Measurements from ENCODE around the gene ABHD2. TPM values are rescaled to one million over a fixed set of nuclear protein-coding genes. Genes with fewer than 3 reads are reported as not detected.
A peak's percentile ranks its signal among the peaks of the same experiment; 100 is the strongest.

Gene ABHD2
- total and polyA plus RNA-seq, 11 donors, result 8.6 to 243 (median 116) TPM

DNA sequence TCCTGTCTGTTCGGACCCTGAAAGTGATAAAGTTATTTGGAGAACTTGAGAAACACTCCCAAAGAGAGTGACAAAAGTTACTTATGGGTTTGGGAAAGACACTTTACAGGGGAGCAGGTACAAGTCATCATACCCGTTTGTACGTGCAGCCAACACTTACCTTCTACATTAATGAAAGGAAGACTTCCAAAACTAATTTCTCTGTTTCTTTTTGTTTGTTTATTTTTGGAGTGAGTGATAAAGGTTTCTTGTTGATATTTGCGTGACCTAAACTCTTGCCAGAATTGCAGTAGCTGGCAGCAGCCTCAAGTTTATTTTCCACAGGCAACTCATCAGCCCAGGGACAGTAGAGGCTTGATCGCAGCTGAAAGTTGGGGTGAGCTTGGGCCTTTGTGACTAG is 8.4 kb downstream of the ABHD2 start:
- Histone ChIP-seq H3K4me3 (no peak overlapping the region), H3K36me3 (peaks cover 0 to 20% (median 3%) of the 10 kb centered on the region in 9 donors), H3K4me1 (peaks cover 17 to 98% (median 78%) of the 10 kb centered on the region in 12 donors), H3K9me3 (no peaks in the 10 kb centered on the region), H3K27ac (peak overlapping the region; percentile 12 to 97 (median 82)), H3K27me3 (no peaks in the 10 kb centered on the region)
- DNase-seq (peak in 1 of 5 donors; percentile 50), ATAC-seq (peak; percentile 46 to 54 (median 50))
- 25 to 47% (median 39%) methylated on average over 5 of the region's 5 CpGs for WGBS, 4 donors
- intact Hi-C loops (cut with DNase I), result no loop called here
- TF ChIP-seq POLR2A (IDR thresholded peaks at IDR 0.05), result no peak
- TF ChIP-seq, protein P1, sequence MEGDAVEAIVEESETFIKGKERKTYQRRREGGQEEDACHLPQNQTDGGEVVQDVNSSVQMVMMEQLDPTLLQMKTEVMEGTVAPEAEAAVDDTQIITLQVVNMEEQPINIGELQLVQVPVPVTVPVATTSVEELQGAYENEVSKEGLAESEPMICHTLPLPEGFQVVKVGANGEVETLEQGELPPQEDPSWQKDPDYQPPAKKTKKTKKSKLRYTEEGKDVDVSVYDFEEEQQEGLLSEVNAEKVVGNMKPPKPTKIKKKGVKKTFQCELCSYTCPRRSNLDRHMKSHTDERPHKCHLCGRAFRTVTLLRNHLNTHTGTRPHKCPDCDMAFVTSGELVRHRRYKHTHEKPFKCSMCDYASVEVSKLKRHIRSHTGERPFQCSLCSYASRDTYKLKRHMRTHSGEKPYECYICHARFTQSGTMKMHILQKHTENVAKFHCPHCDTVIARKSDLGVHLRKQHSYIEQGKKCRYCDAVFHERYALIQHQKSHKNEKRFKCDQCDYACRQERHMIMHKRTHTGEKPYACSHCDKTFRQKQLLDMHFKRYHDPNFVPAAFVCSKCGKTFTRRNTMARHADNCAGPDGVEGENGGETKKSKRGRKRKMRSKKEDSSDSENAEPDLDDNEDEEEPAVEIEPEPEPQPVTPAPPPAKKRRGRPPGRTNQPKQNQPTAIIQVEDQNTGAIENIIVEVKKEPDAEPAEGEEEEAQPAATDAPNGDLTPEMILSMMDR (IDR thresholded peaks at IDR 0.05), result no peak

DNA sequence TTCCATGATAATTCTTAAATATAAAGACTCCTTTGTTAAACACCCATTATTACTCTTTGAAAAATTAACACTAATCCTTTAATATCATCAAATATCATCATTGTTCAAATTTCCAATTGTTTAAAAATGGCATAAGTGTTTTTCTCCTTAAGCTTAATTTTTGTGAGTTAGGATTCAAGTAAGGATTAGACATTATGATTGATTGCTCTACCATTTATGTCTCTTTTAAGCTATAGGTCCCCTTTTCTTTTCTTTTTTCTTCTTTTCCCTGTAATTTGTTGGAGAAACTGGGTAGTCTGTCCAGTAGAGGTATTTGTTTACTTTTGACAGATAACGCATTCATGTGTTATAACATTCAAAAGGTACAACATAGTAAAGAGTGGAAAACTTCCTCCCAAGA is 9.1 kb downstream of the ABHD2 start:
- intact Hi-C loops (cut with DNase I), result no loop called here
- ATAC-seq, result no peak
- Histone ChIP-seq H3K27me3 (no peaks in the 10 kb centered on the region), H3K4me1 (peaks cover 18 to 98% (median 78%) of the 10 kb centered on the region in 12 donors), H3K27ac (peak overlapping the region in 11 of 12 donors; percentile 54 to 97 (median 90)), H3K36me3 (peaks cover 0 to 20% (median 3%) of the 10 kb centered on the region in 9 donors), H3K9me3 (no peaks in the 10 kb centered on the region), H3K4me3 (no peak overlapping the region)
- 90 to 98% (median 94%) methylated on average over 1 of the region's 1 CpG for WGBS, 4 donors
- TF ChIP-seq POLR2A (IDR thresholded peaks at IDR 0.05), result no peak
- TF ChIP-seq, protein P1 (IDR thresholded peaks at IDR 0.05), result no peak
- DNase-seq, result no peak

DNA sequence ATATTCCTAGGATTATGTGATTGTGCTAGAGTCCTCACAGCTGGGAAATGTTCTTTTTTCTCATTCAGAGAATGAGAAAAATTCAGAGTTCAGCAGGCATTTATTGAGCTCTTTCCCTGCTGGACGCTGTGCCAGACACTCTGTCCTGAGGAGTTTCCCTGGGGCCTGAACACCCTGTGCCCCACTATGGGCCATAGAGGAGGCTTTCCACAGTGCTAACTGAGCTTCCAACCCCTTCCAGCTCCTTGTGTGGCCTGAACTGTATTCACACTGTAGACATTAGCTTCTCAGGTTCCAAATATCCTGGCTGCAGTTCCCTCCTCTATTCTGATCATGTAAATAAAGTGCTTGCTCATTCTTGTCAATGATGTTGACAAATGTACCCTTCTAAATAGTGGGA is 10.0 kb downstream of the ABHD2 start:
- Histone ChIP-seq H3K4me1 (peaks cover 21 to 98% (median 78%) of the 10 kb centered on the region in 12 donors), H3K9me3 (no peaks in the 10 kb centered on the region), H3K27me3 (no peaks in the 10 kb centered on the region), H3K4me3 (no peak overlapping the region), H3K27ac (peak overlapping the region; percentile 28 to 97 (median 82)), H3K36me3 (peaks cover 0 to 27% (median 3%) of the 10 kb centered on the region in 9 donors)
- DNase-seq (no peak), ATAC-seq (no peak)
- WGBS, 4 donors, result 50 to 82% (median 59%) methylated on average over 1 of the region's 1 CpG
- TF ChIP-seq, protein P1 (IDR thresholded peaks at IDR 0.05), result no peak
- intact Hi-C loops (cut with DNase I), result no loop called here

DNA sequence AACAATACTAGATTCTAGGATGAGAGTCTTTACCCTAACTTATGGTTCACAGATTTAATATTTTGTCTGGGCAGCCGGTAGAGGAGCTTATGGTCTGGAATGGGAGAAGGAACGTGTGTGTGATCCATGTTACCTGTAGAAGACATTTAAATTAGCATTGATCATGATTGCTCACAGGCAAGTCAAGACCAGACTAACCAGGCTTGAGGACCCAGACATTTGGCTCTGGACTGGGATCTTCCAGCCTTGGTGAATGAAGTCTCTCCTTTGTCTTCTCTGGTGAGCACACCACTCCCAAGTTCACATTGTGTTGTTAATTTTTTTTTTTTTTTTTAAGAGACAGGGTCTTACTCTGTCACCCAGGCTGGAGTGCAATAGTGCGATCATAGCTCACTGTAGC is 11.7 kb downstream of the ABHD2 start:
- H3K4me3 ChIP-seq, result no peak overlapping the region
- peaks cover 0 to 43% (median 5%) of the 10 kb centered on the region in 9 donors for H3K36me3 ChIP-seq
- H3K4me1 ChIP-seq, result peaks cover 21 to 100% (median 79%) of the 10 kb centered on the region in 12 donors
- DNase-seq (no peak), ATAC-seq (no peak)
- 96 to 100% (median 98%) methylated on average over 3 of the region's 3 CpGs for WGBS, 4 donors
- H3K27ac ChIP-seq, result peak overlapping the region in 9 of 12 donors; percentile 6 to 97 (median 55)
- TF ChIP-seq, protein P1 (IDR thresholded peaks at IDR 0.05), result no peak
- TF ChIP-seq POLR2A (IDR thresholded peaks at IDR 0.05), result no peak
- H3K27me3 ChIP-seq, result no peaks in the 10 kb centered on the region
- no peaks in the 10 kb centered on the region for H3K9me3 ChIP-seq
- intact Hi-C loops (cut with DNase I), result loop anchor here in 1 of 10 donors (10.0 kb wide), 1 partner anchor 55 kb away; no protein-coding TSS in a partner anchor

All from heart left ventricle (tissue), 16 donors.